ENCODE data around the gene SCN8A.

The SCN8A gene

DNA sequence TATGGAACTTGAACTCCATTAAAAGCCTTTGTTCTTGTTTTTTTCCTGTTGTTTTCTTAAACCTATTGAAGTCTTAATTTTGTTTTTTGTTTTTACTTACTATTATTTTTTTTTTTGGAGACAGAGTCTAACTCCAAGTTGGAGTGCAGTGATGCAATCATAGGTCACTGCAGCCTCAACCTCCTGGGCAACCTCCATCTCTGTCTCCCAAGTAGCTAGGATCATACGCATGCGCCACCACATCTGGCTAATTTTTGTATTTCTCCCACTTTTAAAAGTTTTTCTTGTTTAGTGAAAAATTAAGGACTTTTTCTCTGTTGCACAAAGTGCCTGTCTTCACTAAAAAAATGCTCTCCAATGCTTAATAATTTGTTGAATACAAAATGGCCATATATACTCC lies 76.2 kb downstream of the SCN8A start:
- Histone ChIP-seq H3K36me3 (ENCODE audit: insufficient read depth, low read length) (no peaks in the 10 kb centered on the region; the same call in 1 of the 2 replicates), H3K9me3 (ENCODE audit: control insufficient read depth, insufficient read depth, low read length) (no peaks in the 10 kb centered on the region), H3K9ac (ENCODE audit: low read depth, low read length) (no peak overlapping the region), H3K4me1 (ENCODE audit: insufficient read depth, low read length) (peaks cover 18% of the 10 kb centered on the region; the same call in 1 of the 2 replicates)

DNA sequence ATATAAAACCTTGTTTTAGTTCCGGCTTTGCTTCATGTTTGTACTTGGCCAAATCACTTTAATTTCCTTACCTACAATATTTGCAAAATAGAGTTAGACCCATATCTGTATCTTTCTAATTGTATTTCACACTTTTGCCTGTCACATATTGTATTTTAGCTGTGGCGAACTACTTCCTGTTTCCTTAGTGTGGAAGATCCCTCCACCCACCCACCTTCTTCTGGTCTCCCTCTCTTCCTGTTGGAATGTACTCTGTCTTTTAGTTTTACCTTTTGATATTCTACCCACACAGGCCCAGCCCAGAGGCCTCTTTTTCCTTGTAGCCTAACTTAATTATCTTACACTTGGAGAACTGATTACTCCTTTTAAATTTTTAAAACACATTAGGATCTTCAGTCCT lies 78.2 kb downstream of the SCN8A start:
- peaks cover 18% of the 10 kb centered on the region; the same call in 1 of the 2 replicates for H3K4me1 ChIP-seq (ENCODE audit: insufficient read depth, low read length)
- H3K9ac ChIP-seq (ENCODE audit: low read depth, low read length), result no peak overlapping the region
- no peaks in the 10 kb centered on the region for H3K9me3 ChIP-seq (ENCODE audit: control insufficient read depth, insufficient read depth, low read length)
- no peaks in the 10 kb centered on the region for H3K36me3 ChIP-seq (ENCODE audit: insufficient read depth, low read length)

DNA sequence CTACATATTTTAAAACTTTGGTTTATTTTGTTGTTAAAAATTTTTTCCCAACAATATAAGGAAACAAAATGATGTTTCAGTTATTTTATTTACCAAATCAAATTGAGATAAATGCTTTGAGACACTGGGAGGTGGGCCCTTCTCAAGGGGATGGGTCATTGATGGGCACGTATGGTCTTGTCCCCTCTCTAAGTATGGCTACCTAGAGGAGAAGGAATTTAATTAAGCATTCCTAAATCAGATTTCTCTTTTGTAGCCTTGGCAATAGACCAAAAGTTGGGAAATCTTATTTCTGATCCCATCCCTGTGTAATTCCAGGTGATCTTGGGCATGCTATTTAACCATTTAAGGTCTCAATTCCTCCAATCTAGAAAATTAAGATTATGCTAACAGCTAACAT lies 79.0 kb downstream of the SCN8A start:
- Histone ChIP-seq H3K36me3 (ENCODE audit: insufficient read depth, low read length) (no peaks in the 10 kb centered on the region), H3K4me1 (ENCODE audit: insufficient read depth, low read length) (peaks cover 18% of the 10 kb centered on the region; the same call in 1 of the 2 replicates), H3K9ac (ENCODE audit: low read depth, low read length) (no peak overlapping the region), H3K9me3 (ENCODE audit: control insufficient read depth, insufficient read depth, low read length) (no peaks in the 10 kb centered on the region)

DNA sequence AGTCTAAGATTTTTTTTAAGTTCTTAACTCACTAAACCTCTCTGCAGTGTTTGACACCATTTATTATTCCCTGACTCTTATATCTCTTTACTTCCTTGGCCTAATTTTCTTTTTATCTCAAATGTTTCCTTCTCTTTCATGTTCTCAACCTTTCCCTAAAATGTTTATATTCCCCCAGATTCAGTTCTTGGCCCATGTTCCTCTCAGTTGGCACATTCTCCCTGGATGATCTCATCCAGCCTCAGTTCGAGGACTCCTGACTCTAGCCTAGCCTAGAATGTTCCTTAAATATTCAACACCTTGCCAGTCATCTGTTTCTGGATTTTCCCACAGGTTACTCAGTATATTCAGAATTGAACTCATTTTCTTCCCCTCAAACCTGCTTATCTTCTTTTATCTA lies 81.3 kb downstream of the SCN8A start:
- peaks cover 8% of the 10 kb centered on the region; the same call in 1 of the 2 replicates for H3K4me1 ChIP-seq (ENCODE audit: insufficient read depth, low read length)
- no peak overlapping the region for H3K9ac ChIP-seq (ENCODE audit: low read depth, low read length)
- H3K9me3 ChIP-seq (ENCODE audit: control insufficient read depth, insufficient read depth, low read length), result no peaks in the 10 kb centered on the region
- H3K36me3 ChIP-seq (ENCODE audit: insufficient read depth, low read length), result no peaks in the 10 kb centered on the region

DNA sequence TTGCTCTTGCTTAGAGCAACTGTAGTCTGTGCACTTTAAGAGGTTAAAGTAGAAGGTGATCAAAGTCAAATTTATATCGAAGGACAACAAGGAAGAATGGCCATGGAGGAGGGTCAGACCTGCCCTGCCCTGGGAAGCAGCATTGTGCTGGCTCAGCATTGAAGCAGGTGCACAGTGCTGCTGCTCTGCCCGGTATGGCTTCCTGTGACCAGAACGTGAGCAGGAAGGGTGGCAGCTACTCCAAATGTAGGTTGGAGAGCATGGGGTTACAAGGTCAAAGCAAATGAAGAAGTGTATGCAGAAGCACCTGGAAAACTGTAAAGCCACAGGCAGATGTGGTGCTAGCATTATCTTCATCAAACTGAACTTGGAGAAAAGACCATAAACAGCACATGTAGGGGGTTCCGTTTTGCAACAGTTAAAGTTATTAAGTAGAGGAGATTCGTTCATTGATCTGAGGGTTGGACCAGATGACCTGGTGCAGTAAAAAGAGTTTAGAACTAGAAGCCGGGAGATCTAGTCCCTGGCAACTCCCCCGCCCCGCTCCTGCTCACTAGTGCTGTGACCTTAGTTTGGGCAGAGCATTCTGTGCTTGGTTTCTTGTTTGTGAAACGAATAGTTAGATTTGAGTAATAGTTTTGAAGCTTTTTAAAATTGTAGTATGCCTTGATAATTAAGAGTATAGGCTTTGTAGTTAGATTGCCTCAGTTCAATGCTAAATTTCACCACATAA lies 84.2 kb downstream of the SCN8A start:
- Histone ChIP-seq H3K4me1 (ENCODE audit: insufficient read depth, low read length) (peaks cover 7% of the 10 kb centered on the region; the same call in 1 of the 2 replicates), H3K9ac (ENCODE audit: low read depth, low read length) (no peak overlapping the region), H3K9me3 (ENCODE audit: control insufficient read depth, insufficient read depth, low read length) (no peaks in the 10 kb centered on the region), H3K36me3 (ENCODE audit: insufficient read depth, low read length) (no peaks in the 10 kb centered on the region)

DNA sequence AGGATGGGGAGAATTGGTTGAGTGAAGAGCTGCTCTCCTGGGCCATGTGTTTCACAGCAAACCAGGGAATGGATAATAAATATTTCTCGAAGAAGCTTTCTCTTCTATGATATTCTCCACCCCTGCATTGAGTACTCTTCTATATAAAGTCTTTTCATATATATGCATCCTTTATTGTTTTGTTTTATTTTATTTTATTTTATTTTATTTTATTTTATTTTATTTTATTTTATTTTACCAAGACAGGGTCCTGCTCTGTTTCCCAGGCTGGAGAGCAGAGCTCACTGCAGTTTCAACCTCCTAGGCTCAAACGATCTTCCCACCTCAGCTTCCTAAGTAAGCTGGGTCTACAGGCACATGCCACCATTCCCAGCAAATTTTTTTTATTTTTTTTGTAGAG lies 85.8 kb downstream of the SCN8A start:
- H3K4me1 ChIP-seq (ENCODE audit: insufficient read depth, low read length), result peaks cover 7% of the 10 kb centered on the region; the same call in 1 of the 2 replicates
- H3K36me3 ChIP-seq (ENCODE audit: insufficient read depth, low read length), result no peaks in the 10 kb centered on the region
- H3K9ac ChIP-seq (ENCODE audit: low read depth, low read length), result no peak overlapping the region

DNA sequence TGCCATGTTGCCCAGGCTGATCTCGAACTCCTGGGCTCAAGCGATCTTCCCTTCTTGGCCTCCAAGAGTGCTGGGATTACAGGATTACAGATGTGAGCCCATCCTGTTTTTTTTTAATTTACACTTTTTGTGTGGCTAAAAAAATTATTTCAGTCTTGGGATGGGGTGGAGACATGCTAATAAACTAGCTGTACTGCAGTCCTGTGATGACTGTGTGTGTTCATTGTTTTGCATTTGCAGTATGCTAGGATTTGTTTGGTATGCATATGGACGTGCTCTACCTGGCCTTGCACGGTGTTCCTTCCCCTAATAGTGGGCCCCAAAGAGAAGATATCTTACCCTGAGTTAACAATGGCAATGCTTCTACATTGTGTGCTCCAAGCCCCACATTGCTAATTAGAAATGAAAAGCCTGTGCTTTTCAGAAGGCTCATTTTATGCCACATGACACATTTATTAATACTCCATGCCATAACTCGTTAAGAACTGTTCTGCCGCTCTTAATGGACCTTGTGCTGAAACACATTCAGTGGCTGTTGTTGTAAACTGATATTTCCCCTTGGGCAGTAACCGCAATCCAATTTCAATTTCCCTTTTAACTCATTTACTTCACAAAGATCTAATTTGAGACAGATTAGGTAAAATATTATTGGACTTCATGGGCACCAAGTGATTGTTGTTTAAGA lies 86.4 kb downstream of the SCN8A start:
- H3K9ac ChIP-seq (ENCODE audit: low read depth, low read length), result no peak overlapping the region
- no peaks in the 10 kb centered on the region for H3K36me3 ChIP-seq (ENCODE audit: insufficient read depth, low read length)
- no peaks in the 10 kb centered on the region for H3K9me3 ChIP-seq (ENCODE audit: control insufficient read depth, insufficient read depth, low read length)
- peaks cover 7% of the 10 kb centered on the region; the same call in 1 of the 2 replicates for H3K4me1 ChIP-seq (ENCODE audit: insufficient read depth, low read length)

More for the DNA sequence above, 85.8 kb downstream of the SCN8A start:
- no peaks in the 10 kb centered on the region for H3K9me3 ChIP-seq (ENCODE audit: control insufficient read depth, insufficient read depth, low read length)

DNA sequence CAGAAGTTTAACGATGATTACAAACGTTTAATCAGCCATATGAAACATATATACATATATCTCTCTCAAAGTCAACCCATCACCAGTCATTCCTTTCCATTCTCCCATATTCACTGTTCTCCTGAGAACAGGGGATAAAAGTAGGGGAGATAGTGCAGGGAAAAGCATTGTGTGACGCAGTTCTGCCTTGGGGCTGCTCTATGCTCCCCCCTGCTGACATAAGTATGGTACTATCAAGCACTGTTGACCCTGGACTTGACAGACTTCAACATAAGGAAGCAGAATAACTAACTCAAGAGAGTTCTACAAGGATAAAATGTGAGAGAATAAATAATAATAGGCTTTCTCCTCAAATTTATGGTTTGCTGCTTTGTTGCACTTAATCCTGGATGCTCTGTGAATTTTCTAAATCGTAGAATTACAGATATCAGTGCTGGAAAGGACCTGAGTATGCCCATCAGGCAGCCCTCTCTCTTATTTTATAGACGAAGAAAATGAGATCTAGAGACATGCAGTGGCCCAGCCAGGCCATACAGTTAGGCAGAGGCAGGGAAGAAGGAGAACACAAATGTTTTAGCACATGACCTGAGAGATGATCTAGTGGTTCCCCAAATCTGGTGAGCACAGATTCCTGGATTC lies 87.2 kb downstream of the SCN8A start:
- H3K4me1 ChIP-seq (ENCODE audit: insufficient read depth, low read length), result peaks cover 7% of the 10 kb centered on the region; the same call in 1 of the 2 replicates
- no peaks in the 10 kb centered on the region for H3K9me3 ChIP-seq (ENCODE audit: control insufficient read depth, insufficient read depth, low read length)
- H3K36me3 ChIP-seq (ENCODE audit: insufficient read depth, low read length), result no peaks in the 10 kb centered on the region
- H3K9ac ChIP-seq (ENCODE audit: low read depth, low read length), result no peak overlapping the region

DNA sequence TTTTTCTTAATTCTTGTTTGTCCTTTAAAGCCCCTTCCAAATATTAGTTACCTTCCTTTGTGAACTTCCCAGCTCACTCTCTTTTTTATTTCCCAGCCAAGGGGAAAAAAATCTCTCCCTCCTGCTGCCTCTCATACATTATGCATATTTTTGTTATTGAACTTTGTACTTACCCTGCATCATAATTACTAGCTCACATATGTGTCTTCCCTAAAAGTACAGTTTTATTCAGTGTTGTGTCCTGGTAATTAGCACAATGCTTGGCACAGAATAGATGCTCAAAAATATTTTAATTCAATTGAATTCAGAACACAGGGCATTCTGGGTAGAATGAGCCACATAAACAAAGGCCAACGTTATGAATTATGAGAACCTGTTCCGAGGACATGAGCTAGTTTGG lies 91.9 kb downstream of the SCN8A start:
- Histone ChIP-seq H3K36me3 (ENCODE audit: insufficient read depth, low read length) (no peaks in the 10 kb centered on the region), H3K9me3 (ENCODE audit: control insufficient read depth, insufficient read depth, low read length) (no peaks in the 10 kb centered on the region), H3K4me1 (ENCODE audit: insufficient read depth, low read length) (peaks cover 16% of the 10 kb centered on the region; the same call in 1 of the 2 replicates), H3K9ac (ENCODE audit: low read depth, low read length) (no peak overlapping the region)

DNA sequence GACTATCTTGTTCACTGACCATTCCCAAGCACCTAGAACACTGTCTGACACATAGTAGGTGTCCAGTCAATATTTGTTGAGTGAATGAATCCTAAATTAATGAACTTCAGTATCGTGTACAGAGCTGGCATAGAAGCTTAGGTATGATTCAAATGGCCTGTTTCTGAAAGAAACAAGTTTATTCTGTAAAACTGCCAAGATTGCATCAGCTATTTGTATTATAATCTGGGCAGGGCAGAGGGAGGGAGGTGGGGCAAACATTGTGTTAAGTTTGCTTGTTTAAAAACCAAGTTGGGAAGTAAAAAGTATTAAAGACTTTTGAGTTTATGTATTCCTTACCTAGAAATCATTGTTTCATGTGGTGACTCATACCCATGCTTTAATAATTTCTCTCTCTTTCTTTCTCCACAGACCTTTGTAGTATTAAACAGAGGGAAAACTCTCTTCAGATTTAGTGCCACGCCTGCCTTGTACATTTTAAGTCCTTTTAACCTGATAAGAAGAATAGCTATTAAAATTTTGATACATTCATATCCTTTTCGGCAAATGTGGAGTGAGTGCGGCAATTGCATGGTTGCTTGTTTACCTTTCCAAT lies 92.8 kb downstream of the SCN8A start:
- H3K36me3 ChIP-seq (ENCODE audit: insufficient read depth, low read length), result no peaks in the 10 kb centered on the region
- no peak overlapping the region for H3K9ac ChIP-seq (ENCODE audit: low read depth, low read length)
- H3K9me3 ChIP-seq (ENCODE audit: control insufficient read depth, insufficient read depth, low read length), result no peaks in the 10 kb centered on the region
- peaks cover 16% of the 10 kb centered on the region; the same call in 1 of the 2 replicates for H3K4me1 ChIP-seq (ENCODE audit: insufficient read depth, low read length)

DNA sequence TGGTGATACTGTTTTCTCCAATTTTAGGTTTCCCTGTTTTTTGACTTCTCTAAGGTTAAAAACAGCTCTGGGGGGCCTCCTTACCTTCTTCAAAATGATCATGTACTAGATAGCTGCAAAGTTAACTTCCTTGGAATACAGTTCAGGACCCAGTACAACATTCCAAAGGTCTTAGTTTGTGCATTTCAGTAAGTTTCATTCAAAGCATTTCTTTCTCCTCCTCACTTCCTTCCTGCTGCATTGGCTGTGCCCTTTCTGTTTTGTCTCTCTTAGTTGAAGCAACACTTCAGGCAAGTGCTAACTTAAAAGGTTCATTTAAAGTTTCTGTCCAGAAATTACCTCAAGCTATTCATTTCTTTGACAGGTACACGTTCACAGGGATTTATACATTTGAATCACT lies 95.7 kb downstream of the SCN8A start:
- Histone ChIP-seq H3K36me3 (ENCODE audit: insufficient read depth, low read length) (no peaks in the 10 kb centered on the region), H3K4me1 (ENCODE audit: insufficient read depth, low read length) (peaks cover 16% of the 10 kb centered on the region; the same call in 1 of the 2 replicates), H3K9me3 (ENCODE audit: control insufficient read depth, insufficient read depth, low read length) (no peaks in the 10 kb centered on the region), H3K9ac (ENCODE audit: low read depth, low read length) (no peak overlapping the region)

DNA sequence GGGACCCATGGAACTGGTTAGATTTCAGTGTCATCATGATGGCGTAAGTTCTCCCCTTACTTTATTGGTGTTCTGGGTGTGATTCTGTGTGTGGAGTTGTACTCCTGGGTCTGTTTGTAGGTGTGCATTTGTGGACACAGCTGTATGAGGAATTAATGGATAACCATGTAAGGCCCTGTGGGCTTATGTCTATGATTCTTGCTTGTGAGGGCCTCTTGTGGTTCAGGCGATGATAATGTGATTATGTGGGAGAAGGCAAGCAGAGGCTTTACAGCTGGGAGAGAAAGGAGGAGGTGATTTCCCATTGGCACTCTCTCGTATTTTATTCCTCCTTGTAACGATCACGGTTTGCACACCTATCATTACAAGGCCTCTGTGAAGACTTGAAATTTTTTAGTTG lies 96.1 kb downstream of the SCN8A start:
- Histone ChIP-seq H3K9me3 (ENCODE audit: control insufficient read depth, insufficient read depth, low read length) (no peaks in the 10 kb centered on the region), H3K9ac (ENCODE audit: low read depth, low read length) (no peak overlapping the region), H3K36me3 (ENCODE audit: insufficient read depth, low read length) (no peaks in the 10 kb centered on the region), H3K4me1 (ENCODE audit: insufficient read depth, low read length) (peaks cover 16% of the 10 kb centered on the region; the same call in 1 of the 2 replicates)

DNA sequence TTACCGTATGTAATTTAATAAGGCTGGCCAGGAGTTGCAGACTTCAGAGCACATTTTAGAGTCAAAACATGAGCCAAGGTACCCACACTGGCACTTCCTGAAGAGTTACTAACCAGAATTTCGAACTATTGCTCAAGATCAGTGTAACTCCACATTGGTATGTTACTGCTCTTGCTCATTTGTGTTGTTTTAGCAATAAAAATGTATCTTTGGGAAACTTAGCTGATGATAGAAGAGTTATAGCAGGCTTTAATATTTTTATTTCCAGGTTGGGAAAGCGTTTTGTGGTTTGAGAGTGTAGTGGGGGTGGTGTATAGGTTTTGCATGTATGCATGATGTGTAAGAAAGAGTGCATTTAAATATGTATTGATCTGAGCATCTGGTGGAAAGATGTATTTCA lies 96.6 kb downstream of the SCN8A start:
- Histone ChIP-seq H3K4me1 (ENCODE audit: insufficient read depth, low read length) (peaks cover 16% of the 10 kb centered on the region; the same call in 1 of the 2 replicates), H3K9ac (ENCODE audit: low read depth, low read length) (no peak overlapping the region), H3K36me3 (ENCODE audit: insufficient read depth, low read length) (no peaks in the 10 kb centered on the region), H3K9me3 (ENCODE audit: control insufficient read depth, insufficient read depth, low read length) (no peaks in the 10 kb centered on the region)

DNA sequence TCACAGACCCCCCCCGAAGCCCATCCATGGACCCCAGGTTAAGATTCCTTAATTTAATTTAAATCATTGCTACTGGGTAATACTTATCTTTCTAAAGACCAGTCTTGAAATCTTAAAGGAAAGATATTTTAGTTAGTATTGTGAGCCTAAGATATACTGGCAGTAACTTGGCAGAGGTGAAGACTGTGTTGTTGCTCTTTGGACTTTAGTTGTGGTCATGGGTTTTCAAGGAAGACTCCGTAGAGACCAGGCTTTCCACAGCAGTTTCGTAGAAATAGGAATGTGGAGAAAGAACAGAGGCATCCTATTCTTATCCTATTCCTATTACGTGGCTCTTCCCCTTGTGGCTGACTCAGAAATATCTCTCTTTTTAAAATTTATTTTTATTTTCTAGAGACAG lies 99.0 kb downstream of the SCN8A start:
- Histone ChIP-seq H3K9ac (ENCODE audit: low read depth, low read length) (no peak overlapping the region), H3K4me1 (ENCODE audit: insufficient read depth, low read length) (0 out of 2 replicates have a peak, but pooled peaks cover 7% of the 10 kb centered on the region), H3K36me3 (ENCODE audit: insufficient read depth, low read length) (no peaks in the 10 kb centered on the region), H3K9me3 (ENCODE audit: control insufficient read depth, insufficient read depth, low read length) (no peaks in the 10 kb centered on the region)

All from ES-I3 (cell line).